Caco-2 (cell line): ENCODE data around the gene ARHGAP15. TPM values are rescaled to one million over a fixed set of nuclear protein-coding genes. Genes with fewer than 3 reads are reported as not detected.

Source experiments
- BruUV-seq: library from RNA; stranded (reverse); fragments of 400-500 nt; replicated peaks from 2 replicates; lab custom pipeline; 2021; lab: Mats Ljungman, UMichigan
- CTCF ChIA-PET: fragments of 300-600 bp; sonication (Branson Sonifier 250); formaldehyde crosslinking; loops from one replicate; lab custom pipeline; 2022; ENCODE audit warnings: antibody characterized with exemption; lab: Charles Lee
- POLR2A ChIA-PET: fragments of 300-600 bp; sonication (Branson Sonifier 250); formaldehyde crosslinking; loops from one replicate; lab custom pipeline; 2022; ENCODE audit warnings: antibody characterized with exemption; lab: Charles Lee
- DNase-seq, 2 experiments: peaks; one replicate each; pipeline versions ENCODE4 v3.0.0 to v3.0.0-alpha.2; 2020 to 2022
- H3K27me3 ChIP-seq: replicated peaks from 2 replicates; pipeline ENCODE4 v1.6.0; 2011; ENCODE audit warnings: low read length; ENCODE audit not compliant: control insufficient read depth, insufficient read depth
- H3K36me3 ChIP-seq: 2 replicates; pipeline ENCODE4 v1.5.1; 2011; ENCODE audit warnings: low read length; ENCODE audit not compliant: control insufficient read depth, insufficient read depth
- H3K4me1 ChIP-seq: fragments of 250-450 bp; sonication (Bioruptor Pico); 2 replicates; pipeline ENCODE4 v1.5.1; 2020; ENCODE audit warnings: mild to moderate bottlenecking
- H3K4me3 ChIP-seq: 2 replicates; pipeline ENCODE4 v1.5.1; 2011; ENCODE audit warnings: low read depth, mild to moderate bottlenecking, control low read depth, low read length
- H3K9me3 ChIP-seq: fragments of 250-450 bp; sonication (Bioruptor Pico); 2 replicates; pipeline ENCODE4 v1.5.1; 2020; ENCODE audit warnings: mild to moderate bottlenecking, moderate library complexity
- H3K27ac Mint-ChIP-seq: one replicate; pipeline ENCODE4 v1.8.0; 2022; ENCODE audit warnings: mixed read lengths; ENCODE audit not compliant: unreplicated experiment
- H3K27me3 Mint-ChIP-seq: one replicate; pipeline ENCODE4 v1.8.0; 2022; ENCODE audit warnings: mixed read lengths; ENCODE audit not compliant: insufficient read depth, unreplicated experiment
- H3K36me3 Mint-ChIP-seq: one replicate; pipeline ENCODE4 v1.8.0; 2022; ENCODE audit warnings: mild to moderate bottlenecking, mixed read lengths; ENCODE audit not compliant: insufficient read depth, unreplicated experiment
- H3K4me1 Mint-ChIP-seq: one replicate; pipeline ENCODE4 v1.8.0; 2022; ENCODE audit warnings: low read depth, mixed read lengths; ENCODE audit not compliant: unreplicated experiment
- H3K4me3 Mint-ChIP-seq: one replicate; pipeline ENCODE4 v1.8.0; 2022; ENCODE audit warnings: mild to moderate bottlenecking, moderate library complexity, mixed read lengths; ENCODE audit not compliant: unreplicated experiment
- H3K9me3 Mint-ChIP-seq: one replicate; pipeline ENCODE4 v1.8.0; 2022; ENCODE audit warnings: mixed read lengths; ENCODE audit not compliant: unreplicated experiment
- intact Hi-C: fragments of 100-400 bp; cut with micrococcal nuclease; formaldehyde crosslinking; loops from one replicate; pipeline ENCODE4 v1.10.0; 2022; ENCODE audit not compliant: unreplicated experiment
- total RNA-seq: library from RNA; stranded (reverse); gene quantifications from 2 replicates; pipeline ENCODE4 v1.2.3, GENCODE V29; 2022
- TF ChIP-seq, protein P1 (sequence below), 2 experiments: fragments of 200-600 bp in 1 of 2; IDR thresholded peaks; 1 replicate in 1 of 2; 2 replicates in 1 of 2; pipeline versions ENCODE4 v1.5.1 to v1.8.0; 2011 to 2022; ENCODE audit warnings: antibody characterized with exemption in 1 of 2, control low read depth in 1 of 2, inconsistent platforms in 1 of 2, low read depth in 1 of 2, low read length in 1 of 2, mild to moderate bottlenecking in 1 of 2, moderate library complexity in 1 of 2; ENCODE audit not compliant: insufficient read depth in 1 of 2, severe bottlenecking in 1 of 2, unreplicated experiment in 1 of 2

Gene ARHGAP15
- total RNA-seq, 1 experiment from 2014 or later, result not detected

DNA sequence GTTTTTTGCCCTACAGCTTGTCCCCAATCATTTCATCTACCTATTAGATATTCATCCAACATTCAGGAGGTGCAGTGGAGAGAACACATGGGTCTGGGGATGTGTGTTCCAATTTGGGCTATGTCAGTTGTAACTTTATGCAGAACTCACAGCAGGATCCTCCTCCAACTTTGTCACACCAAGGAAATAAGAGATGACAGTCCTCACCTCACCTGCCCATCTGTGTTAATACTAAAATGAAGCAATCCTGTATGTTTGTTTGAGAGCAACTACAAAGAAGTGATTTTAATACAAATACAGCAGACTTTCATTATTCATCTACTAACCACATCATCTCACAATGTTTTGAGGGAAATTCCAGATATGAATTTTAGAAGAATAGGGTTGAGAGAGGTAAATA is 126.7 kb downstream of the ARHGAP15 start:
- Mint-ChIP-seq H3K27me3 (peaks cover 11% of the 10 kb centered on the region), H3K27ac (no peak overlapping the region), H3K9me3 (no peaks in the 10 kb centered on the region), H3K4me1 (no peaks in the 10 kb centered on the region), H3K4me3 (no peak overlapping the region), H3K36me3 (no peaks in the 10 kb centered on the region)
- TF ChIP-seq, protein P1, sequence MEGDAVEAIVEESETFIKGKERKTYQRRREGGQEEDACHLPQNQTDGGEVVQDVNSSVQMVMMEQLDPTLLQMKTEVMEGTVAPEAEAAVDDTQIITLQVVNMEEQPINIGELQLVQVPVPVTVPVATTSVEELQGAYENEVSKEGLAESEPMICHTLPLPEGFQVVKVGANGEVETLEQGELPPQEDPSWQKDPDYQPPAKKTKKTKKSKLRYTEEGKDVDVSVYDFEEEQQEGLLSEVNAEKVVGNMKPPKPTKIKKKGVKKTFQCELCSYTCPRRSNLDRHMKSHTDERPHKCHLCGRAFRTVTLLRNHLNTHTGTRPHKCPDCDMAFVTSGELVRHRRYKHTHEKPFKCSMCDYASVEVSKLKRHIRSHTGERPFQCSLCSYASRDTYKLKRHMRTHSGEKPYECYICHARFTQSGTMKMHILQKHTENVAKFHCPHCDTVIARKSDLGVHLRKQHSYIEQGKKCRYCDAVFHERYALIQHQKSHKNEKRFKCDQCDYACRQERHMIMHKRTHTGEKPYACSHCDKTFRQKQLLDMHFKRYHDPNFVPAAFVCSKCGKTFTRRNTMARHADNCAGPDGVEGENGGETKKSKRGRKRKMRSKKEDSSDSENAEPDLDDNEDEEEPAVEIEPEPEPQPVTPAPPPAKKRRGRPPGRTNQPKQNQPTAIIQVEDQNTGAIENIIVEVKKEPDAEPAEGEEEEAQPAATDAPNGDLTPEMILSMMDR (IDR thresholded peaks at IDR 0.05; ENCODE audit: insufficient read depth in 1 of 2, low read depth in 1 of 2, low read length in 1 of 2, severe bottlenecking in 1 of 2, unreplicated experiment in 1 of 2), result no peak
- Histone ChIP-seq H3K27me3 (no peaks in the 10 kb centered on the region), H3K36me3 (no peaks in the 10 kb centered on the region), H3K4me1 (no peaks in the 10 kb centered on the region), H3K9me3 (no peaks in the 10 kb centered on the region), H3K4me3 (no peak overlapping the region)
- ChIA-PET CTCF (no interaction called here), POLR2A (no interaction called here)
- DNase-seq, result no peak
- BruUV-seq, result no TSS peak
- intact Hi-C loops, result no loop called here

DNA sequence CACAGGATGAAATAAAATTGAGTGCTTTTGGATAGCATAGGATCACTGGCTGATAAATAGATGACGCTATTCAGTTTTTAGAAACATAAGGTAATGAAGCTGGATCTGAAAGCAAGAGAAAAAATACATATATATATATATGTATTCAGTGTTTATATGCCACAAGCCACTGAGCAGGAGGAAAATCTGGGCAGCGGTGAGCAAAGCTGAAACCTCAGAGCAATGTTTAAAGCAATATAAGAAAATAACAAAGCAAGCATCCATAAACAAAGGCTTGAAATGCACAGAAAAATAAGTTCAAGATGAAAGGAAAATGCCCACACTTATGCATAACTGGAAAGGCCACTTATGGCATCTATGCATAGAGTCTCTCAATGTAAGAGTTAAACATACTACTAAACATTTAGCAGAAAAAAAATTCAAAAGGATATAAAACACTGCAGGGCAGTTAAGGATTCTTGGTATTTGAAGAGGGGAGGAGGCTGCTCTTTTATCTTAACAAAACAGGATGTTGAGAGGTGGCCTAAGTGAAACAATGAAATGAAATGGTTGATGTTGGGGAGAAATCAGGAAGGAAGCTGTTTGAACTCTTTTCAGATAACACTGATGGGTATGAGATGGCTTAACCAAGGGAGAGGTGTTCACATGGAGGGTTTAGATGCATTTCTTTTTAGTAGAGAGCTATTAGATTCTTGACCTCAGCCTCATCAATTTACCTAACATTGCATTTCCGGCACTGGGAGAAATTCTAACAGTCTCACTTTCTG is 129.1 kb downstream of the ARHGAP15 start:
- Histone ChIP-seq H3K4me3 (no peak overlapping the region), H3K4me1 (no peaks in the 10 kb centered on the region), H3K27me3 (no peaks in the 10 kb centered on the region), H3K9me3 (no peaks in the 10 kb centered on the region), H3K36me3 (no peaks in the 10 kb centered on the region)
- no peak for DNase-seq
- Mint-ChIP-seq H3K9me3 (no peaks in the 10 kb centered on the region), H3K27me3 (peaks cover 9% of the 10 kb centered on the region), H3K4me3 (no peak overlapping the region), H3K27ac (no peak overlapping the region), H3K4me1 (no peaks in the 10 kb centered on the region), H3K36me3 (no peaks in the 10 kb centered on the region)
- CTCF ChIA-PET, result interaction anchor here (1.2 to 1.5 kb wide), 2 partner anchors 147 to 224 kb away, joined by 3 to 9 read pairs; no protein-coding TSS in a partner anchor
- no TSS peak for BruUV-seq
- POLR2A ChIA-PET, result no interaction called here
- intact Hi-C loops, result no loop called here
- TF ChIP-seq, protein P1 (IDR thresholded peaks at IDR 0.05; ENCODE audit: insufficient read depth in 1 of 2, low read depth in 1 of 2, low read length in 1 of 2, severe bottlenecking in 1 of 2, unreplicated experiment in 1 of 2), result no peak

DNA sequence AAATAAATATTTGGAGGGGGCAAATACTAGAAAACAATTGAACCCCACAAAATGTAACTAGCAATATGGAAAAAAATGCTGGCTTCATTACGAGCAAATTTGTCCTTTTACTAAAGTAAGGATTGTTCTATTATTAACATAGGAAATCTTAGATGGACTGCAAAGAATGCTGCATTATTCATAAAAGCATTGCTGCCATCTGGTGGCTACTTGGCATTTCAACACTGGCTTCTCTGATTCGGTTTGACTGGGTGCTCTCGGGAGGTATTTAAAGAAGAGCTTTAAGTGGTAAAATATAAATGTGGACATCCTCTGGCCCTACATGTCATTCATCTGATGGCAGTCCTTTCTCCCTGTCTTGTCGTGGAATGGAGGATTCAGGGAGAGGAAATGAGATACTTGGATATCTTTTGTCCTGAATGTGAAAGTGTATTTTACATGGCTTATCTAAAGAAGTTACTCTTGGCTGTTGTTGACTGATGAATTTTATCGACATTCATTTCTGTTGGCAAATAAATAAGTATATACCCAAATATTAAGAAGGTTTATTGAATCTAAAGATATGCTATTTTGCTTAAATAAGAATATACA is 130.2 kb downstream of the ARHGAP15 start:
- no peaks in the 10 kb centered on the region for H3K36me3 Mint-ChIP-seq
- H3K27ac Mint-ChIP-seq, result no peak overlapping the region
- no TSS peak for BruUV-seq
- H3K4me1 Mint-ChIP-seq, result no peaks in the 10 kb centered on the region
- no peak overlapping the region for H3K4me3 Mint-ChIP-seq
- H3K27me3 Mint-ChIP-seq, result peaks cover 9% of the 10 kb centered on the region
- H3K27me3 ChIP-seq, result no peaks in the 10 kb centered on the region
- peak; percentile 61 to 66 for DNase-seq
- no peaks in the 10 kb centered on the region for H3K36me3 ChIP-seq
- ChIA-PET POLR2A (no interaction called here), CTCF (interaction anchor here (0.8 to 1.5 kb wide), 3 partner anchors 98 to 225 kb away, joined by 3 to 9 read pairs (median 3); no protein-coding TSS in a partner anchor)
- intact Hi-C loops, result loop anchor here (1.0 kb wide), 5 partner anchors 54 to 225 kb away; no protein-coding TSS in a partner anchor
- TF ChIP-seq, protein P1 (IDR thresholded peaks at IDR 0.05; ENCODE audit: insufficient read depth in 1 of 2, low read depth in 1 of 2, low read length in 1 of 2, severe bottlenecking in 1 of 2, unreplicated experiment in 1 of 2), result peak; percentile 79 to 82
- H3K4me3 ChIP-seq, result no peak overlapping the region
- no peaks in the 10 kb centered on the region for H3K9me3 ChIP-seq
- no peaks in the 10 kb centered on the region for H3K9me3 Mint-ChIP-seq
- H3K4me1 ChIP-seq, result no peaks in the 10 kb centered on the region
